HepG2 (cell line): ENCODE data around the gene SNAPC4. TPM values are rescaled to one million over a fixed set of nuclear protein-coding genes. Genes with fewer than 3 reads are reported as not detected.
A peak's percentile ranks its signal among the peaks of the same experiment; 100 is the strongest.

Experiments
- ADNP ChIP-seq: sonication (generic); formaldehyde crosslinking; IDR thresholded peaks from 2 replicates; pipeline ENCODE4 v1.4.0; 2020; ENCODE audit warnings: missing genetic modification reagents
- CAMTA2 ChIP-seq: sonication (generic); formaldehyde crosslinking; IDR thresholded peaks from 2 replicates; pipeline ENCODE4 v1.4.0; 2020; ENCODE audit warnings: mild to moderate bottlenecking, missing genetic modification reagents, borderline replicate concordance
- EP300 ChIP-seq, 3 experiments: sonication (generic) in 1 of 3; formaldehyde crosslinking in 1 of 3; IDR thresholded peaks; 2 replicates each; pipeline versions ENCODE4 v1.5.1 to v1.6.1; 2011 to 2020; ENCODE audit warnings: low read depth in 2 of 3, low read length in 2 of 3, borderline replicate concordance in 1 of 3, improper control_type of control experiment in 1 of 3, mild to moderate bottlenecking in 1 of 3, missing genetic modification reagents in 1 of 3, moderate library complexity in 1 of 3
- FOXO1 ChIP-seq: sonication (generic); formaldehyde crosslinking; IDR thresholded peaks from 2 replicates; pipeline ENCODE4 v1.4.0; 2020; ENCODE audit warnings: missing genetic modification reagents
- HOXA3 ChIP-seq: sonication (generic); formaldehyde crosslinking; IDR thresholded peaks from 2 replicates; pipeline ENCODE4 v1.5.0; 2020; ENCODE audit warnings: missing genetic modification reagents
- KLF16 ChIP-seq, 2 experiments: sonication (generic) in 1 of 2; formaldehyde crosslinking in 1 of 2; IDR thresholded peaks; 2 replicates each; pipeline versions ENCODE4 v1.6.1 to v1.8.0; 2016 to 2023; ENCODE audit warnings: missing genetic modification reagents in 2 of 2, missing compliant biosample characterization in 1 of 2
- KLF6 ChIP-seq: IDR thresholded peaks from 2 replicates; pipeline ENCODE4 v1.8.0; 2016; ENCODE audit warnings: missing biosample characterization, missing genetic modification reagents
- MEF2D ChIP-seq: sonication (generic); formaldehyde crosslinking; IDR thresholded peaks from 2 replicates; pipeline ENCODE4 v1.5.1; 2020; ENCODE audit warnings: mild to moderate bottlenecking, missing genetic modification reagents
- MYNN ChIP-seq: sonication (generic); formaldehyde crosslinking; IDR thresholded peaks from 2 replicates; pipeline ENCODE4 v1.4.0; 2020; ENCODE audit warnings: mild to moderate bottlenecking, low read depth, missing genetic modification reagents
- NR1H2 ChIP-seq: sonication (generic); formaldehyde crosslinking; IDR thresholded peaks from 2 replicates; pipeline ENCODE4 v1.8.1; 2022; ENCODE audit warnings: low read depth, missing genetic modification reagents, borderline replicate concordance
- PHF20 ChIP-seq: sonication (generic); formaldehyde crosslinking; IDR thresholded peaks from 2 replicates; pipeline ENCODE4 v1.5.0; 2020; ENCODE audit warnings: mild to moderate bottlenecking, missing genetic modification reagents
- SMAD3 ChIP-seq: sonication (generic); formaldehyde crosslinking; IDR thresholded peaks from 2 replicates; pipeline ENCODE4 v1.4.0; 2020; ENCODE audit warnings: missing genetic modification reagents
- SP5 ChIP-seq: IDR thresholded peaks from 2 replicates; pipeline ENCODE4 v1.6.1; 2016; ENCODE audit warnings: low read depth, borderline replicate concordance
- TBL1XR1 ChIP-seq: fragments of 150-350 bp; IDR thresholded peaks from 2 replicates; pipeline ENCODE4 v1.6.1; 2014; ENCODE audit warnings: borderline replicate concordance, low read length; ENCODE audit not compliant: partially characterized antibody
- TEAD2 ChIP-seq: sonication (generic); formaldehyde crosslinking; IDR thresholded peaks from 2 replicates; pipeline ENCODE4 v1.9.0; 2021; ENCODE audit warnings: missing genetic modification reagents
- THAP7 ChIP-seq: sonication (generic); formaldehyde crosslinking; IDR thresholded peaks from 2 replicates; pipeline ENCODE4 v1.8.1; 2023; ENCODE audit warnings: mild to moderate bottlenecking, missing genetic modification reagents
- TRIM22 ChIP-seq: fragments of 450-650 bp; IDR thresholded peaks from 2 replicates; pipeline ENCODE4 v1.6.1; 2017
- TSC22D2 ChIP-seq: sonication (generic); formaldehyde crosslinking; IDR thresholded peaks from 2 replicates; pipeline ENCODE4 v1.5.1; 2020; ENCODE audit warnings: missing genetic modification reagents, mild to moderate bottlenecking, borderline replicate concordance
- ZGPAT ChIP-seq: IDR thresholded peaks from 2 replicates; pipeline ENCODE4 v1.6.1; 2016; ENCODE audit warnings: mild to moderate bottlenecking
- ZNF331 ChIP-seq: sonication (generic); formaldehyde crosslinking; IDR thresholded peaks from 2 replicates; pipeline ENCODE4 v1.4.0; 2020; ENCODE audit warnings: missing genetic modification reagents
- ZNF33B ChIP-seq: sonication (generic); formaldehyde crosslinking; IDR thresholded peaks from 2 replicates; pipeline ENCODE4 v1.5.1; 2020; ENCODE audit warnings: mild to moderate bottlenecking, missing genetic modification reagents
- ZNF775 ChIP-seq: sonication (generic); formaldehyde crosslinking; IDR thresholded peaks from 2 replicates; pipeline ENCODE4 v1.4.0; 2020; ENCODE audit warnings: missing genetic modification reagents, mild to moderate bottlenecking, moderate library complexity, borderline replicate concordance
- ZSCAN29 ChIP-seq: sonication (generic); formaldehyde crosslinking; conservative IDR thresholded peaks from 2 replicates; pipeline ENCODE4 v1.4.0; 2020; ENCODE audit warnings: mild to moderate bottlenecking, missing genetic modification reagents
- polyA plus RNA-seq, 8 experiments: library from polyadenylated mRNA; depleted of rRNA in 3 of 8; stranded (reverse) in 7 of 8; unstranded in 1 of 8; fragments of >200 nt; fragmentation: Illumina TruSeq in 4 of 8; extraction: Trizol in 4 of 8; gene quantifications; 2 replicates each; pipeline versions ENCODE4 v1.2.1 to v1.2.3, GENCODE V29; 2011 to 2016; ENCODE audit warnings: low read depth in 4 of 8, missing spikeins in 1 of 8, mixed read lengths in 1 of 8; ENCODE audit not compliant: insufficient read depth in 1 of 8
- total RNA-seq, 5 experiments: library from RNA; depleted of rRNA; stranded (reverse); fragments of >200 nt; fragmentation: Illumina TruSeq; extraction: Trizol; gene quantifications; 2 replicates each; pipeline ENCODE4 v1.2.3, GENCODE V29; 2016; ENCODE audit warnings: low read depth in 1 of 5
- TF ChIP-seq, protein P1 (sequence below): sonication (generic); formaldehyde crosslinking; IDR thresholded peaks from 2 replicates; pipeline ENCODE4 v1.8.1; 2022; ENCODE audit warnings: low read depth, mild to moderate bottlenecking, missing genetic modification reagents

SNAPC4 gene
- total and polyA plus RNA-seq, 2 of the 13 experiments (the other 11 are each of a cell fraction or from before 2014, with no cell fraction given): 2.0 to 6.0 TPM

GRCh38 chr9:136410500-136411287 is 10.7 kb upstream of the SNAPC4 start, which contains the start of the genes ENTR1 and PMPCA (continued):
- TF ChIP-seq NR1H2 (no peak), MYNN (CRISPR knock-in tag) (no peak), ZSCAN29 (0 out of 2 replicates have a peak, but pooled peaks have one; percentile 14), ZNF775 (CRISPR knock-in tag) (no peak), HOXA3 (peak; percentile 97), TSC22D2 (CRISPR knock-in tag) (0 out of 2 replicates have a peak, but pooled peaks have one; percentile 42), MEF2D (peak; percentile 58), FOXO1 (CRISPR knock-in tag) (0 out of 2 replicates have a peak, but pooled peaks have one; percentile 24), EP300 (IDR thresholded peaks at IDR 0.05; ENCODE audit: low read depth in 2 of 2, low read length in 2 of 2) (no peak; a peak in 1 of 4 replicates), EP300 (CRISPR knock-in tag; IDR thresholded peaks at IDR 0.05; ENCODE audit: borderline replicate concordance) (no peak), ZNF331 (CRISPR knock-in tag) (0 out of 2 replicates have a peak, but pooled peaks have one; percentile 53), KLF6 (CRISPR knock-in tag) (peak; percentile 75), SMAD3 (CRISPR knock-in tag) (peak; percentile 64), PHF20 (peak; percentile 89), TBL1XR1 (no peak), TRIM22 (no peak), SP5 (peak; percentile 88), ZNF33B (CRISPR knock-in tag) (no peak; the same call in 1 of the 2 replicates), ZGPAT (no peak; the same call in 1 of the 2 replicates), KLF16 (CRISPR knock-in tag; IDR thresholded peaks at IDR 0.05) (no peak), CAMTA2 (CRISPR knock-in tag) (no peak), TEAD2 (CRISPR knock-in tag) (no peak), ADNP (CRISPR knock-in tag) (no peak), THAP7 (CRISPR knock-in tag) (no peak)
- TF ChIP-seq, protein P1, sequence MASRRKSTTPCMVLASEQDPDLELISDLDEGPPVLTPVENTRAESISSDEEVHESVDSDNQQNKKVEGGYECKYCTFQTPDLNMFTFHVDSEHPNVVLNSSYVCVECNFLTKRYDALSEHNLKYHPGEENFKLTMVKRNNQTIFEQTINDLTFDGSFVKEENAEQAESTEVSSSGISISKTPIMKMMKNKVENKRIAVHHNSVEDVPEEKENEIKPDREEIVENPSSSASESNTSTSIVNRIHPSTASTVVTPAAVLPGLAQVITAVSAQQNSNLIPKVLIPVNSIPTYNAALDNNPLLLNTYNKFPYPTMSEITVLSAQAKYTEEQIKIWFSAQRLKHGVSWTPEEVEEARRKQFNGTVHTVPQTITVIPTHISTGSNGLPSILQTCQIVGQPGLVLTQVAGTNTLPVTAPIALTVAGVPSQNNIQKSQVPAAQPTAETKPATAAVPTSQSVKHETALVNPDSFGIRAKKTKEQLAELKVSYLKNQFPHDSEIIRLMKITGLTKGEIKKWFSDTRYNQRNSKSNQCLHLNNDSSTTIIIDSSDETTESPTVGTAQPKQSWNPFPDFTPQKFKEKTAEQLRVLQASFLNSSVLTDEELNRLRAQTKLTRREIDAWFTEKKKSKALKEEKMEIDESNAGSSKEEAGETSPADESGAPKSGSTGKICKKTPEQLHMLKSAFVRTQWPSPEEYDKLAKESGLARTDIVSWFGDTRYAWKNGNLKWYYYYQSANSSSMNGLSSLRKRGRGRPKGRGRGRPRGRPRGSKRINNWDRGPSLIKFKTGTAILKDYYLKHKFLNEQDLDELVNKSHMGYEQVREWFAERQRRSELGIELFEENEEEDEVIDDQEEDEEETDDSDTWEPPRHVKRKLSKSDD (CRISPR knock-in tag): peak; percentile 68; the same call in 1 of the 2 replicates
